GM19025 (cell line): ENCODE data around the gene RNF224.

ENCODE experiments used
- ATAC-seq: cut with Tn5 transposase; IDR thresholded peaks from one replicate; pipeline ENCODE4 v1.9.1; 2021; ENCODE audit warnings: mild to moderate bottlenecking, low read depth, moderate library complexity; ENCODE audit not compliant: unreplicated experiment

The RNF224 gene

DNA sequence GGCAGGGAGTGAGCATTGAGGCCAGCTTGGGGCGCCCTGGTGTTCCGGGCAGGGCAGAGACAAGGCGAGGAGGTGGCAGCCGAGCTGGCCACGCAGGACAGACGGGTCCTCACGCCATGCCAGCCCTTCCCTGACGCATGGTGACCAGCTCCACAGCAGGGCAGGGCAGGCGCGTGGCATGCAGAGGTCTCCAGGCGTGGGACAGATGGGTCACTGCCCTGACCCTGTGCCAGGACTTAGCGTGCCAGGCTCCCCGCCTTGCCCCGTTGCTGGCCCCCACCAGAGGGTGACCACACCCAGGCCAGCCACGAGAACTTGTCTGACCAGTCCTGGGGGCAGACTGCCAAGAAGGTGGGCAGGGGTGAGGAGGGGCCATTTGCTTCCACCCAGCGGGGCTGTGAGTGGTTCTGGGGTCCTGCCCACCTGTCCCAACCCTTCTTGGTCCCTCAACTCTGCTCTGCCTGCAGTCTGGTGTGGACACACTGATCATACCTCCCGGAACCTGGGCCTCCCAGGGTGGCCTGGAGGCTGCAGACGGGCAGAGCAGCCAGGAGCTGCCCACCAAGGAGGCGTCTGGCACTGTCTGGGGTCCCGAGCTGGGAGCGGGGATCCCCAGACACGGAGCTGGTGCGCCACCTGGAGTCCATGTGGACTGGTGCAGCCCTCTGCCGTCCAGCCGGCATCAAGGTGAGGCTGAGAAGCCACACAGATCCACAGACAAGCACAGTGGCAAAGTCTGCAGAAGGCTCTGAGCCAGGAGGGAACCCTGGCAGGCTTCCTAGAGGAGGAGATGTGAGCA, at the start of gene RNF224:
Gene RNF224 (plus strand): TSS at position 449 of the 799 bp plus-strand sequence. CDS start 834 bp downstream, outside the sequence.
- no peak for ATAC-seq

DNA sequence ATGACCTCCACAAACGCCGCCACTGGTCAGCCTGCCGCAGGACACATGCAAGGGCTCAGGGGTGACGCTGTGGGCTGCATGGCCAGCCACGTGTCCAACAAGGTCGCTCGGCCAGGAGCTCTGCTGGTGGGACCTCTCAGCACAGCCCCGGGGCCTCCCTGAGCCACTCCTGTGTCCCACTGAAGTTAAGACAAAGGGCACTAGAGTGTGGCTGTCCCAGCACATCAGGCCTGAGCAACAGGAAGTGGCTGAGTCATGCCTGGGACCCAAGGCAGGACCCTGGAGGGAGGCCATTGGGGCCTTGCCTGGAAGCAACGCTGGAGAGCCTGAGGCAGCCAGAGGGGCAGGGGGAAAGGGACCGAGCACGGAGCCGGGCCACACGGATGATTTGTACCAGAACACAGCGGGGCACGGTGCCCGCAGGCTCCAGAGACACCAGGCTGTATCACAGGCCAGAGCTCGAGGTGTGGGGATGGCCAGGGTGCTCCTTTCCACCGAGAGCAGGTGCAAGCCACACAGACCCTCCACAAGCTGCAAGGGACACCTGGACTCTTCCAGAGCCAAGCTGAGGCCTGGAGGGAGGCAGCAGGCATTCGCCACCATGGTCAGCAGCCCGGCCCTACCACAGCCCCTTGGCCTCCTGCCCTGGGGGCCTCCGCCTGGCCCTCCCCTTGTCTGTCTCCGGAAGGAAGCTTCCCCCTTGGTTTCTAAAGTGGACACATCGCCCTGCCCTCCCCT, 48.9 kb upstream of the RNF224 start:
- ATAC-seq = no peak

DNA sequence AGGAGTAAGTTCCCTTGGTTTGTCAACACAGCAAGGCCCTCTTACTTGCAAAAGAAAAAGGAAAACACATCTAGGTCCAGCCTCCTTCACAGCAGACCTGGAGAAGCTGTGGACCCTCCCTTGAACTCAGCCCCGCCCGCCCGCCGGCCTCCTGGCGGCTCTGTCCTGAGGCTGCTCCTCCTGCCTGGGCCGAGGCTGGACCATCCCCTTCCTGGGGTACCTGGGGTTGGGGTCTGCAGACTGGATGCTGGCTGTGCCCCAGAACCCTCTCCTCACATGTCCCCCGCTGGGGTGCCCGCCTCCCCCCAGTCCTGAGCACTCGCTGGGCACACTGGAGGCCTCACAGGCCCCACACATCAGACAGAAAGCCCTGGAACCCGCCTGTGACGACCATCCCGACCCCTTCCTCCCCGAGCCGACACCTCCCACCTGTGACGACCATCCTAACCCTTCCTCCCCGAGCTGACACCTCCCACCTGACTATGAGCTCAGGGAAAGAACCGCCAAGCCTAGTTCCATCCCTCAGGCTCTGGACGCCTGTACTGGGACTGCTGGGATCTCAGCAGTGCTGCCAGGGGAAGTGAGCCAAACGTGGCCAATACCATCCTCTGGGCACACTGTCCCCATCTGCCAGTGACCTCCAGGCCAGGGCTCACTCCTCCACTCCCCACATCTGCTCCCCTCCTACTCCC, 48.2 kb upstream of the RNF224 start:
- no peak for ATAC-seq

DNA sequence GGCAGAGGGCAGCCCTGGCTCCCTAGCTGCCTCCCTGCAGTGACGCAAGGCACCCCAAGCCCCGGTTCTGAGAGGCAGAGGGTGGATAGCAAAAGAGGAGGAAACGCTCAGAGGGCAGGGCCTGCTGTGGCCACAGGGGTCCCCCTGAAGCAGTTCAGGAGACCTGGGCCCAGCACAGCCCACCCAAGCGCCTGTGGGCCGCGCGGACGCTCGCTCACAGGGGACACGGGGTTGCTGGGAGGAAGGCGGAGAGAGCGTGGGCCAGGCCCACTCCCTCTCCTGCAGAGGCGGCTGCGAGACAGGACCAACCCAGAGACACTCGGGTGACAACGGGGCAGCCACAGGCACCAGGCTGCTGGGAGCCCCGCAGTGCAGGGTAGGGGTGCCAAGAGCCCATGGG, 47.5 kb upstream of the RNF224 start:
- no peak for ATAC-seq

DNA sequence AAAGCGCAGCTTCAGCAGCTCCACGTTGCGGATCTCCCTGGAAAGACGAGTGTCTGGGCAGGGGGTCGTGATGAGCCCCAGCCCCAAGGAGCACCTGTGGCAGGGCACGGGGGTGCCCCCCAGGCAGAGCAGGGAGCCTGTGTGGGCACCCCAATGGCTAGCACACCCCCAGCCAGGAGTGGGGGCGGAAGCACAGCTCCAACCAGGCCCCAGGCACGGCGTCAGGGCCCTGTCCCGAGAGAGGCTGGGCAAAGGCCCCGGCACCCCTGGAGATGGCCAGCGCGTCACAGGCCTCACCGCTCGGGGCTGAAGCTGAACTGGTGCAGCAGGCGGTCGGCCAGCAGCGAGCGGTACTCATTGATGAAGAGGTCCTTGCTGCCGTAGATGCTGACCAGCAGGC, 46.8 kb upstream of the RNF224 start:
- no peak for ATAC-seq

DNA sequence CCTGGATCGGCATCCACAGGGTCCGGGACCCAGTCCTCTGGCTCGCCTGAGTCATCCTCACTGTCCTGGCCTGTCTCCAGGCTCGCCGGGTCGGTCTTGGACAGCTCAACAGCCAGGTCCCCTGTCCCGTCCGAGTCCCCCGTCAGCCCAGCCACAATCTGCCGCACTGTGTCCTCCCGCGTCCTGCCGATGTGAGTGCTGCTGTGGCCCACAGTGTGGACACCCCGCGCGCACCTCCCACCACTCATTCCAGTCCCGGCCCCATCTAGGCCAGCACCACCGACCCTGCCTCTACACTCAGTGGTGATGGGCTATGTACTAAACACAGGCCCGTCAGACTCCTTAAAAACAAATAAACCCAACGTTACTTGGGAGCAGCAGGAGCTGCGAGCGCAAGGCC, 45.6 kb upstream of the RNF224 start:
- no peak for ATAC-seq

DNA sequence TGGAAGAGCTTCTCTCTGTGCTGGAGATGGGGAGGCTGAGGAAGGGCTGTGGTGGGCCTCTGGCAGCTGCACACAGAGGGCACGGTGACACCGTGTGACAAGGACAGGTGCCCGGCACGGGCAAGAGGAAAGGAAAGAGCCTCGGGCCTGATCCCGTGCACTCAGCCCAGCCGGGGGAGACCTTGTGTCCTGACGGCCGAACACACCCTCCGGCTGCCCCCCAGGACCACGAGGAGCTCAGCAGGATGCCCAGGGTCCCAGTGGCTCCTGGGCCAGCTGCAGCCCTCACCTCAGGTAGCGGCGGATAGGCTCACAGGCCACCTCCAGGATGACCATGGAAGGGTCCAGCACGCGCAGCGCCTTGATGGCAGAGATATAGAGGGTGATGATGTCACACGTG, 44.5 kb upstream of the RNF224 start:
- ATAC-seq = no peak

DNA sequence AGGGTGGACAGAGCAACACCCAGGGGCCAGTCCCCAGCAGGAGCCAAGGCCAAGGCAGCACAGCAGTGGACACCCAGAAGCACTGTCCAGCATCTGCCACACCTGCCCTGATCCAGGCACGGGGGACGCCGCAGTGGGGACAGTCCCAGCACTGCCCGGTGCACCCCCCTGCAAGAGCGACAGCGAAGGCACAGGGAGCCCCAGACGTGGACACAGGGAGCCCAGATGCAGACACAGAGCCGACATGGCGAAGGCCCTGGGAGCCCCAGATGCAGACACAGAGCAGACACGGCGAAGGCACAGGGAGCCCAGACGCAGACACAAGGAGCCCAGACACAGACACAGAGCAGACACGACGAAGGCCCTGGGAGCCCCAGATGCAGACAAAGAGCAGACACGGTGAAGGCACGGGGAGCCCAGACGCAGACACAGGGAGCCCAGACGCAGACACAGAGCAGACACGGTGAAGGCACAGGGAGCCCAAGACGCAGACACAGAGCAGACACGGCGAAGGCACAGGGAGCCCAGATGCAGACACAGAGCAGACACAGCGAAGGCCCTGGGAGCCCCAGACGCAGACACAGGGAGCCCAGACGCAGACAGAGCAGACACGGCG, 43.2 kb upstream of the RNF224 start:
- no peak for ATAC-seq

DNA sequence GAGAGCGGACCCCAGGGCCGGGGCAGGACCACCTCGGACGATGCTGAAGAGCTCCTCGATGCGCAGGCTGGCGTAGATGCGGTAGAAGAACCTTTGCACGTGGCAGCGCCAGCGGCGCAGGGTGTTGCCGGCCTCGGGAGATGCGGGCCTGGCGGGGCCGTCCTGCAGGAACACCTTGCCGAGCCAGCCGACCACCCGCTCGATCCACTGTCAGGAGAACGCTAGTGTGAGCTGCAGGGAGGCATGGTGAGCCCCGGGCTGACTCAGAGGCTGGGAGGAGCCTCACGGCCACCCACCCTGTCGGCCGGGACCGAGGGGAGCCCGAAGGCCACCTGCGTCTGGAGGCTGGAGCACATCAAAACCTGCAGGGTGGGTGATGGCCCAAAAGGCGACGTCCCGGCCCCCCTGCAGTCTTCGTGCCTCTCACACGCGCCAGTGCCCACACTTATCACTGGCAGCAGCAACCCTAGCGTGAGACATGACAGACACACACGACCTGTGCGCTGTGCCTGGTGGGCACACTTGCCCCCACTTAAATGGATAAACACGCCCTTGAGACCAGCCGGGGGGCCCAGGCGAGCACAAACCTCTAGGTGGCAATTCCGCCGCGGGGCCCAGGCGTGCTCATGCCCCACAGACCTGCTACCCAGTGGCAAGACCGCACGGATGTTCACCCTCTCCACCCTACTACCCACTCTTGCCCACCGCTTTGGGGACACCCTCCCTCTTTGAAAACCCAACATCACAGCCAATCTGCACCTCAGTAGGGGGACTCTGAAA, 42.2 kb upstream of the RNF224 start:
- ATAC-seq = no peak

DNA sequence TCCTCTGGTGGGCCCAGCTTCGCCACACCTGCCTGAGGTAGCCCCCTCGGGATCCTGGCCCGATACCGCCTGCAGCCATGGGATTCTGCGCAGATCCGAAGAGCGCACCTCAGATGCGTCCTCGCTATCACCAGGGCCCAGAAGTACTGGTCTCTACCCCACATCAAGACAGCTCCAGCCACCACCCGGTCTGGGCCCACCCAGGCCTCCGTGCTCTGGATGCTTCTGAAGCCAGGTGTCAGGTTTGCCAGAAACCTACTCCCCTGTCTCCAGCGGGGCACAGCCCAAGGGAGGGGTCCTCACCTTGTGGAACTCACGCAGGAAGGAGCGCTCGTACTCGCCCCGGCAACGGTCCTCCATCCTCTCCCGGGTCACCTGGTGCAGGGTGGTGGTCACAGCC, 41.4 kb upstream of the RNF224 start:
- no peak for ATAC-seq

DNA sequence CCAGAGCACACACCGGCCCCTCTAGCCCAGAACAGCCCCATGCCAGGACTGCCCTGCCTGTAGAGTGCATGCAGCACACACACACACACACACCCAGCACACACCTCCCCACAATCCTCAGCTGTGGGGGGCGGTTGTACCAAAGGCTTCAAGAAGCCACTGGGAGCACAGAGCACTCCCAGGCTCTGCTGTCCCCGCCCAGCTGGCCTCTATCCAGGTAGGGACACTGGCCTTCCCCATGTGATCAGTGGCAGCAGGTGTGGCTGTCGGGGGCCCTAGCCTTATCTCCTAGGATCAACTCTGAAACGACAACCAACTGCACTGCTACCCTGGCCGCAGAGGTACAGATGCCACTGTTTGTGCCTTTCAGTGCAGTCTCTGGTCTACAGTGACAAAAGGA, 40.9 kb upstream of the RNF224 start:
- ATAC-seq = no peak

DNA sequence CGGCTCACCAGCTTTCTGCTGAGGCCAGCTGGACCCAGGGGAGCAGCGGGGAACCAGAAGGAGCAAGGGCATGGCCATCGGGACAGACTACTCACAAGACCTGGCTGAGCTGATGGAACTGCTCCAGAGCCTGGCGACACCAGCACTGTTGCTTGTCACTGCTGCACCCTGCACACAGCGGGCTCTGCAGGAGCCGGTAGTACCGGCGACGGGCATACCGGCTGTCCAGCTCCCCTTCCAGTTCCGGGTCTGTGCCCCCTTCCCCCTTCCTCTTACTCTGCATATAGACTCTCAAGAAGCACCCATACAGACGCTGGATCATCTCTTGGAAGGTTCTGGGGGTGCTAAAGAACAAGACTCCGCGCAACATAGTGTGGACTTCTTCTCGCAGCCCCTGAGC, 39.9 kb upstream of the RNF224 start:
- no peak for ATAC-seq

DNA sequence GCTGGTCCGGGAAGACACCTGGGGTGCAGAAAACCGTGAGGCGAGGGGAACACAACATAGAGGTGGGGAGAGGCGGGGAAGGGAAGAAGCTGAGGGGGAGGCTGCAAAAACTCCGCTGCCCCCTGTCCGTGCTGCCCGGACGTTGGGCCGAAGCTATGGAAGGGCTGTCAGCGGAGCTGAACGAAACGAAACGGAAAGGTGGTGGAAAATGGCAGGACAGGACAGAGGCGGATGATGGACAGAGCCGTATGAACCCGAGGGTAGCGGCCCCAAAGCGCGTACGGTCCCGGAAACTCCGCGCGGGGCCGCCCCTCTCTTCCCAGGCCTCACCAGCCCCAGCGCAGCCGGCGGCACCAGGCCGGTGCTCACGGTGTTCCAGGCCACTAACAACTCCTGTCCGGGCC, 39.2 kb upstream of the RNF224 start:
- no peak for ATAC-seq

DNA sequence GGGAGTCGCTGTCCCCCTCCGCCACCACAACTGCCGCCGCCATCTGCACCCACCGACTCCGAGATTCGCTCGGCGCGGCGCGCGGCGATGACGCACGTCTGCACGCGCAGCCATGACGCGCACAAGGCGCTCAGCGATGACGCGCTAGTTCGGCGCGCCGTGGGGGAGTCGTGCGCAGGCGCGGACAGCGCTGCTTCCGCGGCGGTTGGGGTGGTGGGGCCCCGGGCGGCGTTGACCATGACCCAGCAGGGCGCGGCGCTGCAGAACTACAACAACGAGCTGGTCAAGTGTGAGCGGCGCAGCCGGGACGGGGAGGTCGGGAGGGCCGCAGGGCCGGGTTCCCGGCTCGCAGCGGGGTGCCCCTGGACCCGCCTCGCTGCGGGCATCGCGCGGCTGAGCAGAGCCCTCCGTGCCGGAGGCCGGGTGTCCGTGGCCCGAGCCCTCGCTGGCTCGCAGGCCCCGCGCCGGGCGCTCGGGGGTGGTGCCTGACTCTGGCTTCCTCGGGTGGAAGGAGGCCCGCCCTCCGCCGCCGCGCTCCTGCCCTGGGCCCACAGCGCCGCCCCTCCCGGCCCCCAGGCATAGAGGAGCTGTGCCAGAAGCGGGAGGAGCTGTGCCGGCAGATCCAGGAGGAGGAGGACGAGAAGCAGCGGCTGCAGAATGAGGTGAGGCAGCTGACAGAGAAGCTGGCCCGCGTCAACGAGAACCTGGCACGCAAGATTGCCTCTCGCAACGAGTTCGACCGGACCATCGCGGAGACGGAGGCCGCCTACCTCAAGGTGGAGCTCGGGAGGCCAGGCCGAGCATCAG, 38.6 kb upstream of the RNF224 start, which contains the start of the genes ANAPC2 and SSNA1:
Gene ANAPC2 (minus strand): TSS at position 71 of the 807 bp plus-strand sequence. CDS start 28 bp downstream, at position 43.
Gene SSNA1 (plus strand): TSS at position 187 of the 807 bp plus-strand sequence. CDS start 51 bp downstream, at position 238.
- ATAC-seq = peak; percentile 77

DNA sequence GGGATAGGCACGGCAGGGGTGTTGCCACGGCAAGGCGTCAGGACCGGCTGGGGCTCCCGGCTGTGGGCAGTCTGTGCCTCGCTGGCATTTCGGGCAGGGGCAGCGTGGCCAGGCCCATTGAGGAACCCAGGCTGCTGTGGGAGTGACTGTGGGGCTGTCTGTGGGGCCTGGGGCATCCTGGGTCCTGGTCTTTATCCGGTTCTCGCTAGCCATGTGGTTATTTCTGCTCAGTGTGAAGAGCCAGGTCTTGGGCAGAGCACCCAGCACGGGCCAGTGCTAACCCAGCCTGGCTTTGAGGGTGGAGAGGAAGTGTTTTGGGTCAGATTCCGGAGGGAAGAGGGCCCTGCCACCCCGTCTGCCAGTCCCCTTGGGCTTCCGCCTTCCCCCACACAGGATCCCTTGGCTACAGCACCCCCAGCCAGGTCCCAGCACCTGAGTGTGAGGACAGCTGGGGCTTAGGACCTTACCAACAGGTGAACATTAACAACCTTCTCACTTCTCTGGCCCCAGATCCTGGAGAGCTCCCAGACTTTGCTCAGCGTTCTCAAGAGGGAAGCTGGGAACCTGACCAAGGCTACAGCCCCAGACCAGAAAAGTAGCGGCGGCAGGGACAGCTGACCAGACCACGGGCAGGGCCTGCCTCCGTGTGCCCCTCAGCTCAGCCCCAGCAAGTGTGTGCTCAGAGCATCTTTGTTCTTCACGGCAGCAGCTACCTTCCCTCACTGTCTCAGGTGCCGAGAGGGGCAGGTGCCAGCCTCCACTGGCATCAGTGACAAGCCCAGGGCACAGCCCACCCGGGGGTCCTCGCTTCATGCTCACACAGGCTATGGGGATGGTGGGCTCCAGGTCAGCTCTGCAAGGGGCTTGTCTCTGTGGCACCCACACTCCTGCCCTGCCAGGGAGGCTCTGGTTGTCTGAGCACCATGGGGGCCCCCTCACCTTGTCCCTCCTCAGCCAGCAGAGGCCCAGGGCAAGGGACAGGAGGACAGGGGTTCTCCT, 37.7 kb upstream of the RNF224 start:
- ATAC-seq = no peak

DNA sequence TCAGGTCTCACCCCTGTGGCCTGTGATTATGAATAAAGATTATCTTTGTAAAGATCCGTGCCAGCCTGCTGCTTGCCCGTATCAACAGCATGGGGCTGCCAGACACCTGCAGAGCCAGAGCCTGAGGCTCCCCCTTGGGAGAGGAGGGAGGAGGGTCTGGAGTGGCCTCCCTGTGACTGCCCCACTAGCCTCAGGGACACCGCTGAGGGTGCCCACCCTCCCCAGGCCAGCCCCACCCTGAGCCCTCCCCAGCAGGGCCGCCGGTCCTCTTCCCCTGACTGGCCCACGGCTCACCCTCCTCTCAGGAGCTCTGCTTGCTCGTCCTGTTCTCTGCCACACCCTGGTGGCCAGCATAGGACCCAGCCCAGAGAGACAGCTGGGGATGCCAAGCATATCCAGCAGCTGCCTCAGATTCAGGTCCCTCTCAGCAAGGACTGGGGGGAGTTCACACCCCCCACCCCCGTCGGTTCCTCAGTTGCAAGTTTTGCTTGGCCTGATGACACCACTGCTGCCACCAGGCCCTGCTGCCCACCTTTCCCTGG, 36.9 kb upstream of the RNF224 start:
- ATAC-seq = no peak

DNA sequence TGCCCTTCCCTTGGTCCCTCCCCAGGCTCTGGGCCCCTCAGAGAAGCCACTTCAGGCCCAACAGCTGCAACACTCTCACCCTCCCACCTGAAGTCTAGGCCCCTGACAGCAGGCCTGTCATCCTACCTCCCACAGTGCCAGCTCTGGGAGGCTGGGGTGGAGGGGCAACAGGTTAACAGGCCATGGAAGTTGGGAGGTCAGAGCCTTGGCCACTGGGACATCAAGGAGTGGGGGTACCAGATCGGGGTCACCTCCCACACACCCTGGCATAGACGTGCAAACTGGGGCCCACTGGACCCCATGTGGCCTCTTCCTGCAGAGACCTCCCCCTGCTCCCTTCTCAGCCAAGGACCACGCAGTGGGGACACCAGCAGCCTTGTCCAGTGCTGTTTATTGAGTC, 36.1 kb upstream of the RNF224 start:
- ATAC-seq = no peak
